Aorta (tissue), 4 donors: Measurements from ENCODE around the gene SCML2. TPM values are rescaled to one million over a fixed set of nuclear protein-coding genes. Genes with fewer than 3 reads are reported as not detected.

Source experiments
- polyA plus RNA-seq, 2 donors: library from polyadenylated mRNA; stranded (reverse); fragments of 200-250 nt; gene quantifications; one replicate each; pipeline ENCODE4 v1.2.3, GENCODE V29; 2013
- total RNA-seq, 2 donors: library from RNA; stranded (reverse); fragmentation: NEBNext Ultra II Directional; extraction: Animal tissue kit (Norgen Biotek cat#: 25700); gene quantifications; one replicate each; pipeline ENCODE4 v1.2.1, GENCODE V29; 2021
- donor health status: healthy with polysubstance abuse.
- donor health status: Bipolar disorder and iron deficiency.
- donor health status: DM: no; HTN: no; CAD: no.
- donor health status: DM: yes; HTN: yes; CAD: no.

The SCML2 gene
- total and polyA plus RNA-seq, 4 donors, result 1.5 to 2.2 (median 1.9) TPM

Other genes with a start within 250 kb of the SCML2 start
- not detected for gene BEND2, start 133.8 kb downstream of the SCML2 start, total RNA-seq
- gene BEND2, start 133.8 kb downstream of the SCML2 start, polyA plus RNA-seq, result not detected
- 10 to 100 TPM; 21.9 to 28.7 TPM for gene CDKL5, start 70.9 kb upstream of the SCML2 start, total RNA-seq
- 1 to 10 TPM; 1.1 to 4.0 TPM for gene CDKL5, start 70.9 kb upstream of the SCML2 start, polyA plus RNA-seq